Fibroblast of gingiva (primary cell): ENCODE data around the gene SCUBE2.

Experiments used
- DNase-seq: peaks from one replicate; pipeline ENCODE4 v3.0.0-alpha.2; 2011; ENCODE audit warnings: low read depth

SCUBE2 gene

GRCh38 chr11:9091044-9091922 lies at the start of gene SCUBE2:
SCUBE2 (minus strand) TSS chr11:9091599; CDS start chr11:9091528, 71 bp downstream.
- no peak for DNase-seq

GRCh38 chr11:9141186-9141585 lies 49.8 kb upstream of the SCUBE2 start:
- DNase-seq = no peak

GRCh38 chr11:9139628-9140357 lies 48.4 kb upstream of the SCUBE2 start:
- no peak for DNase-seq

- DNase-seq = peak; percentile 67
Observed at GRCh38 chr11:9138612-9139579, 47.5 kb upstream of the SCUBE2 start.

- no peak for DNase-seq
Observed at GRCh38 chr11:9138133-9138453, 46.7 kb upstream of the SCUBE2 start.

- DNase-seq = peak; percentile 44
Observed at GRCh38 chr11:9137293-9138132, 46.1 kb upstream of the SCUBE2 start.

- DNase-seq = no peak
Observed at GRCh38 chr11:9136741-9137140, 45.3 kb upstream of the SCUBE2 start.

GRCh38 chr11:9133956-9134355 lies 42.6 kb upstream of the SCUBE2 start:
- DNase-seq = no peak

GRCh38 chr11:9132203-9132878 lies 40.9 kb upstream of the SCUBE2 start:
- DNase-seq = no peak

- DNase-seq = no peak
Observed at GRCh38 chr11:9130297-9130696, 38.9 kb upstream of the SCUBE2 start.

GRCh38 chr11:9126636-9127035 lies 35.2 kb upstream of the SCUBE2 start:
- DNase-seq = no peak

GRCh38 chr11:9125185-9125886 lies 33.9 kb upstream of the SCUBE2 start:
- no peak for DNase-seq

- DNase-seq = no peak
Observed at GRCh38 chr11:9123595-9124304, 32.4 kb upstream of the SCUBE2 start.

- DNase-seq = no peak
Observed at GRCh38 chr11:9121469-9121796, 30.0 kb upstream of the SCUBE2 start.

GRCh38 chr11:9120664-9121468 lies 29.5 kb upstream of the SCUBE2 start:
- DNase-seq = no peak

- no peak for DNase-seq
Observed at GRCh38 chr11:9118277-9118676, 26.9 kb upstream of the SCUBE2 start.

- no peak for DNase-seq
Observed at GRCh38 chr11:9112075-9112474, 20.7 kb upstream of the SCUBE2 start.

- DNase-seq = no peak
Observed at GRCh38 chr11:9109858-9110731, 18.7 kb upstream of the SCUBE2 start.
